Measurements from ENCODE around the gene SRRM3.
"Not testable (repeated sequence)": the region's sequence is repeated elsewhere in the genome, so short reads cannot be mapped to it uniquely, and the experiment has no call there.

Gene SRRM3

DNA sequence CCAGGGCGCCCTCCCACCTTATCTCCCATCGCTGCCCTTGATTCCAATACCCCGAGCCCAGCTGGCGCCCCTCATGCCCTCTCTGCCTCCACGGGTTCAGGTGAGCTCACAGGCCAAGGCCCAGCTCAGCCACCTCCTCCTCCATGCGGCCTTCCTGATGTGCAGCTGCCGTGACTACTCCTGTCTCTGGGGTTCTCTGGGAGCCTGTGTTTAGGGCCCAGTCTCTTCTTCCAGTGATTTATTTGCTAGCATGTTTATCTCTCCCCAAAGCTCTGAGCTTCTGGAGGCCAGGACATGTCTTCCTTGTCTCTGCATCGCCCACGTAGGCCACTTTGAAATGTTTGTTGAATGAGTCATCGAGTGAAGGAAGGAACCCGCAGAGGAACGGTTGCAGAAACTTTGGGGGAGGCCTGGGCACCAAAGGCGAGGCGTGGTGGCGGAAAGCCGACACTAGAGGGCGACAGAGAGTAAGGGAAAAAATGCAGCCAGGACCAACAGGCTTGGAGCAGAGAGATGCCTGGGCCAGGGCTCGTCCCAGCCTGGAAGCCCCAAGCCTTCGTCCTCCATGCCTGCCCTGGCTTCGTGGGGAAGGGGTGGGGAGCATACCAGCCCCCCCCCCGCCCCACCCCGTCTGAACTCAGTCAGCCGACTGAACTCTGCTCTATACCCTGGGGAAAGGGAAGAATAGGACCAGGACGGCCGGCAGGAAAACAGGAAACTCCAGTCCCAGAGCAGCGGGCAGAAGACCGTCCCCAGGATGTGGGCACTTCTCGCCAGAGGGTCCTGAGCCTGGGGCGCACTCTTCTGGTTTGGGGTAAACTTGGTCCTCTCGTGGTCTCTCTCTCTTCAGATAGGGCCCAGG, 89.9 kb downstream of the SRRM3 start:
- peak; percentile 93 for DNase-seq (ENCODE audit: low spot score)

GRCh38 chr7:76292213-76292573, 90.5 kb downstream of the SRRM3 start:
- DNase-seq (ENCODE audit: low spot score) = no peak

DNA sequence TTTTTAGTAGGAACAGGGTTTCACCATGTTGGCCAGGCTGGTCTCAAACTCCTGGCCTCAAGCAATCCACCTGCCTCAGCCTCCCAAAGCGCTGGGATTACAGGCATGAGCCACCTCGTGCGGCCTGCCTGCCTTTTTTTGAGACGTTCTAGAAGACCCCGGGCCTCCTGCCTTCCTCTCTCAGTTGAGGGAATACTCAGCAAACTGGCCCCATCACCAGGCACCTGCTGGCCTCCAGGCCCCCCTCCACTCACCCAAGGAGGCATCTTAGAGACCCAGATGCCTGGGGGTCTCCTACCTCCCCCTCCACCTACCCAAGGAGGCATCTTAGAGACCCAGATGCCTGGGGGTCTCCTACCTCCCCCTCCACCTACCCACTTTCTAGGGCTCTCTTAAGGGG, 91.2 kb downstream of the SRRM3 start:
- not testable (repeated sequence) for DNase-seq (ENCODE audit: low spot score)

- no peak for DNase-seq (ENCODE audit: low spot score)
These were observed 91.8 kb downstream of the SRRM3 start for GRCh38 chr7:76293407-76293901.

GRCh38 chr7:76294344-76295024, 92.8 kb downstream of the SRRM3 start:
- DNase-seq (ENCODE audit: low spot score) = peak; percentile 91

- peak; percentile 78 for DNase-seq (ENCODE audit: low spot score)
These were observed 95.3 kb downstream of the SRRM3 start for GRCh38 chr7:76296743-76297740.

DNA sequence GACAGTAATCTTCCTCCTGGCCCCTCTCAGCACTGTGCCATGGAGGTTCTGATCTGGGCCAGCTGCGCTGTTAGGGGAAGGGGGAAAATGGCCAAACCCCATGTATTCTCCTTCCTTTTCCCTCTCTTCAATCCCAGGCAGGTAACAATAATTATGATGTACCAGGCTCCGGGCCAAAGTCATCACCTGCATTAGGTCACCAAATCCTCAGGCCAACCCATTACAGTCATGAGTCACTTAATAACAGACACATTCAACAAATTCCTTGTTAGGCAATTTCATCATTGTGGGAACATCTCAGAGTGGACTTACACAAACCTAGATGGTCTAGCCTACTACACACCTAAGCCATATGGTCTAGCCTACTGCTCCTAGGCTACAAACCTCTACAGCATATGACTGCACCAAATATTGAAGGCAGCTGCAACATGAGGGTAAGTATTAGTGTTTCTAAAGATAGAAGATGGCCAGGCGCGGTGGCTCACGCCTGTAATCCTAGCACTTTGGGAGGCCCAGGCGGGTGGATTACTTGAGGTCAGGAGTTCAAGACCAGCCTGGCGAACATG, 98.6 kb downstream of the SRRM3 start:
- DNase-seq (ENCODE audit: low spot score) = no peak

GRCh38 chr7:76301000-76301399, 99.3 kb downstream of the SRRM3 start:
- no peak for DNase-seq (ENCODE audit: low spot score)

DNA sequence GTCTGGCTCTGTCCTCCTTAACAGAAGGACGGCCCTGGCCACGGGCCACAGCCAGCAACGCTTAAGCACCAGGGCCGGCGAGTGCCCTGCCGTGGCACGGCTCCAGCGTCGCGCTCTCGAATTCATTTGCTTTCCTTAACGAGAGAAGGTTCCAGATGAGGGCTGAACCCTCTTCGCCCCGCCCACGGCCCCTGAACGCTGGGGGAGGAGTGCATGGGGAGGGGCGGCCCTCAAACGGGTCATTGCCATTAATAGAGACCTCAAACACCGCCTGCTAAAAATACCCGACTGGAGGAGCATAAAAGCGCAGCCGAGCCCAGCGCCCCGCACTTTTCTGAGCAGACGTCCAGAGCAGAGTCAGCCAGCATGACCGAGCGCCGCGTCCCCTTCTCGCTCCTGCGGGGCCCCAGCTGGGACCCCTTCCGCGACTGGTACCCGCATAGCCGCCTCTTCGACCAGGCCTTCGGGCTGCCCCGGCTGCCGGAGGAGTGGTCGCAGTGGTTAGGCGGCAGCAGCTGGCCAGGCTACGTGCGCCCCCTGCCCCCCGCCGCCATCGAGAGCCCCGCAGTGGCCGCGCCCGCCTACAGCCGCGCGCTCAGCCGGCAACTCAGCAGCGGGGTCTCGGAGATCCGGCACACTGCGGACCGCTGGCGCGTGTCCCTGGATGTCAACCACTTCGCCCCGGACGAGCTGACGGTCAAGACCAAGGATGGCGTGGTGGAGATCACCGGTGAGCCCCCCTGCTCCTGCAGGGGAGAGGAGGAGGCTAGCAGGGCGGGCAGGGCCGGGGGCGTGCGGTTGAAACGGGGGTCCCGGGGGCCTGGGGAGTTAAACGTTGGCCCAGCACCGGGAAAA, 100.9 kb downstream of the SRRM3 start, which contains the start of gene HSPB1:
HSPB1 (plus strand) TSS at position 327 of the 855 bp plus-strand sequence; CDS start at position 367, 40 bp downstream.
- peak; percentile 94 for DNase-seq (ENCODE audit: low spot score)

- DNase-seq (ENCODE audit: low spot score) = peak; percentile 93
These were observed 101.8 kb downstream of the SRRM3 start for GRCh38 chr7:76303202-76304147.

DNA sequence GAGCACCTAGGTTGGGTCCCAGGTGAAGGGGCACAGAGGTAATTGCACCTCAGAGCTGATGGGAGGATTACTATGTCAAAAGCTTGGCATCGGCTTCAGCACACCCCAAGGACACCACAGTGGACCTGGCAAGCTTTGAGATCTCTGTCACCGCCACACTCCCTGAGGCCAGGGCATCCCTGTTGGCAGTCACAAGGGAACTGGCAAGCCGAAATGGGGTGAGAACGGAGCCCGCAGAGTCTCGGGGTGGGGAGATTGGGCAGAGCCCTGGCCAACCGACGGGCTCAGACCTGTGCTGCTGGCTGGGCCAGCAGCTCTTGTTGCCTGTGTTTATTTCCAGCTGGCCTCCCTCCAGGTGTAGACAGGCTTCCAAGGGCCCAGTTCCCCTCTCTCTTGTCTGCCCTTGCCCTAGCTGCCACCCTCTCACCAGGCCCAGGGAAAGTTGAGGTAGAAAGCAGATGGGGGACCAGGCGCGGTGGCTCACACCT, 103.2 kb downstream of the SRRM3 start:
- no peak for DNase-seq (ENCODE audit: low spot score)

- DNase-seq (ENCODE audit: low spot score) = not testable (repeated sequence)
These were observed 107.2 kb downstream of the SRRM3 start for GRCh38 chr7:76308874-76309273.

DNA sequence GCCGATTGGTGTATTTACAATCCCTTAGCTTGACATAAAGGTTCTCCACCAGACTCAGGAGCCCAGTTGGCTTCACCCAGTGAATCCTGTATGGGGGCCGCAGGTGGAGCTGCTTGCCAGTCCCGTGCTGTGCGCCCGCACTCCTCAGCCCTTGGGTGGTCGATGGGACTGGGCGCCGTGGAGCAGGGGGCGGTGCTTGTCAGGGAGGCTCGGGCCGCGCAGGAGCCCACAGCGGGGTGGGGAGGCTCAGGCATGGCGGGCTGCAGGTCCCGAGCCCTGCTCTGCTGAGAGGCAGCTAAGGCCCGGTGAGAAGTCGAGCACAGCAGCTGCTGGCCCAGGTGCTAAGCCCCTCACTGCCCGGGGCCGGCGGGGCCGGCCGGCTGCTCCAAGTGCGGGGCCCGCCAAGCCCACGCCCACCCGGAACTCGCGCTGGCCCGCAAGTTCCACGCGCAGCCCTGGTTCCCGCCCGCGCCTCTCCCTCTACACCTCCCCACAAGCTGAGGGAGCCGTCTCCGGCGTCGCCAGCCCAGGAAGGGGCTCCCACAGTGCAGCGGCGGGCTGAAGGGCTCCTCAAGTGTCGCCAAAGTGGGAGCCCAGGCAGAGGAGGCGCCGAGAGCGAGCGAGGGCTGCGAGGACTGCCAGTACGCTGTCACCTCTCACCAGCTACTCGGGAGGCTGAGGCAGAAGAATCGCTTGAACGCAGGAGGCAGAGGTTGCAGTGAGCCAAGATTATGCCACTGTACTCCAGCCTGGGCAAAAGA, 107.8 kb downstream of the SRRM3 start:
- not testable (repeated sequence) for DNase-seq (ENCODE audit: low spot score)

DNA sequence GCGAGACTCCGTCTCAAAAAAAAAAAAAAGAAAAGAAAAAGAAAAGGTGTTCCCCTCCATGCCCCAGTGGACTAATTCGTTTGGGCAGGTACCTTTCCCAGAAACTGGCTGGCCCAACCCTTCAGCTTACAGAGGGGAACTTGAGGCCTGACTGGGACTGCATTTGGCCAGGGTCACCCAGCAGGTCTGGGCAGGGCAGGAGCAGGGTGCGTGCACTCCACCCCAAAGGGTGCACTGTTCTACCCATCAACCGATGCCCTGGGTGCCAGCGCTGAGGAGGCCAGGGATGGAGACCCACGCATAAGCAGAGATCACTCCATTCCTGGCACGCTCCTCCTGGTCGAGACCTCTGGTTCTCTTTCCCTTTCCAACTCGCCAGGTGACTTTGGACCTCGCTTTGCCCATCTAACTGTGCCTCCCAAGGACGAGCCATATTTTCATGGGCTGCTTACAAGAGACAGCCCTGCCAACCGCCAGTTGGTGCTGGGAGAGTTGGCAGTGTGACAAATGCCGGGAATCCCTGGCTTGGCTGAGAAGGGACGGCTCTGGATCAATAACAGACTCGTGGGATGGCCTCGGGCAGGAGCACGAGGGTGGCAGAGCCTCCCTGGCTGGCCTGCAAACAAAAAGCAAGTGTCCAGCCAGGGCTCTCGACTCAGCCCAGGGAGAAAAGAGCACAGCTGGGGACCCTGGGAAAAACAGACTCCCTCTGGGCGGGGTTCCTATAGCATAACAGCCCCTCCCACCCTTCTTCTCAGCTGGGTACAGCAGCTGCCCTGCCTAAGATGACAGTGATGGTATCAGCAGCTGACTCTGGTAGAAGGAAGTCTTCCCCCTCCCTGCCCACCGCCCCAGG, 108.6 kb downstream of the SRRM3 start:
- DNase-seq (ENCODE audit: low spot score) = no peak

- not testable (repeated sequence) for DNase-seq (ENCODE audit: low spot score)
These were observed 110.1 kb downstream of the SRRM3 start for GRCh38 chr7:76311838-76312237.

- DNase-seq (ENCODE audit: low spot score) = peak; percentile 95
These were observed 112.5 kb downstream of the SRRM3 start for GRCh38 chr7:76314042-76314721.

DNA sequence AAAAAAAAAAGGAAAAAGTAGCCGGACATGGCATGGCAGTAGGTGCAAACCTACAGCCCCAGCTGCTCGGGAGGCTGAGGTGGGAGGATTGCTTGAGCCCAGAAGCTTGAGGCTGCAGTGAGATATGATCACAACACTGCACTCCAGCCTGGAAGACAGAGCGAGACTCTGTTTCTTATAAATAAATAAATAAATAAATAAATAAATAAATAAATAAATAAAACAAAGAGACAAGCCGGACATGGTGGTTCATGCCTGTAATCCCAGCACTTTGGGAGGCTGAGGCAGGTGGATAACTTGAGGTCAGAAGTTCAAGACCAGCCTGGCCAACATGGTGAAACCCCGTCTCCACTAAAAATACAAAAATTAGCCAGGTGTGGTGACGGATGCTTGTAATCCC, 113.0 kb downstream of the SRRM3 start:
- not testable (repeated sequence) for DNase-seq (ENCODE audit: low spot score)

All from hepatic stellate cell (primary cell).